GM18498 (cell line): ENCODE measurements around the gene B3GNT8.
"Not testable (repeated sequence)": the region's sequence is repeated elsewhere in the genome, so short reads cannot be mapped to it uniquely, and the experiment has no call there.

Experiments used
- ATAC-seq: cut with Tn5 transposase; IDR thresholded peaks from one replicate; pipeline ENCODE4 v1.9.1; 2021; ENCODE audit warnings: mild to moderate bottlenecking, moderate library complexity; ENCODE audit not compliant: unreplicated experiment

B3GNT8 gene

GRCh38 chr19:41437944-41438574, 10.9 kb upstream of the B3GNT8 start:
- no peak for ATAC-seq

- no peak for ATAC-seq
These were observed 9.4 kb upstream of the B3GNT8 start for GRCh38 chr19:41436674-41436951.

GRCh38 chr19:41435936-41436673, 8.9 kb upstream of the B3GNT8 start:
- ATAC-seq: no peak

- not testable (repeated sequence) for ATAC-seq
These were observed 8.2 kb upstream of the B3GNT8 start for GRCh38 chr19:41435376-41435775.

- ATAC-seq: no peak
These were observed 7.3 kb upstream of the B3GNT8 start for GRCh38 chr19:41434450-41434849.

GRCh38 chr19:41433171-41433570, 6.0 kb upstream of the B3GNT8 start:
- no peak for ATAC-seq

- ATAC-seq: no peak
These were observed 4.5 kb upstream of the B3GNT8 start for GRCh38 chr19:41431426-41432386.

- no peak for ATAC-seq
These were observed 3.7 kb upstream of the B3GNT8 start for GRCh38 chr19:41430922-41431321.

- no peak for ATAC-seq
These were observed 1.3 kb upstream of the B3GNT8 start for GRCh38 chr19:41428481-41428859.

- ATAC-seq: no peak
These were observed 690 bp upstream of the B3GNT8 start for GRCh38 chr19:41427647-41428480.

GRCh38 chr19:41426116-41426841, 895 bp downstream of the B3GNT8 start:
- no peak for ATAC-seq

GRCh38 chr19:41425174-41426115, 1.7 kb downstream of the B3GNT8 start:
- ATAC-seq: no peak

- ATAC-seq: no peak
These were observed 2.6 kb downstream of the B3GNT8 start for GRCh38 chr19:41424335-41425173.

- no peak for ATAC-seq
These were observed 4.2 kb downstream of the B3GNT8 start for GRCh38 chr19:41422955-41423354.

GRCh38 chr19:41422456-41422855, 4.7 kb downstream of the B3GNT8 start:
- no peak for ATAC-seq

GRCh38 chr19:41421973-41422372, 5.2 kb downstream of the B3GNT8 start:
- no peak for ATAC-seq

GRCh38 chr19:41421314-41421713, 5.9 kb downstream of the B3GNT8 start:
- no peak for ATAC-seq
